IPS DF 4.7 (cell line): ENCODE results near the gene CORO1C.
A peak's percentile ranks its signal among the peaks of the same experiment; 100 is the strongest.

Source experiments
- DNase-seq: peaks from one replicate; pipeline ENCODE4 v3.0.0-alpha.2; 2013; ENCODE audit warnings: low spot score; ENCODE audit errors: extremely low read depth

The CORO1C gene

GRCh38 chr12:108697905-108698304 is 33.4 kb downstream of the CORO1C start:
- DNase-seq: no peak

- no peak for DNase-seq
Measured at GRCh38 chr12:108696996-108697290, 34.4 kb downstream of the CORO1C start.

GRCh38 chr12:108696111-108696995 is 35.0 kb downstream of the CORO1C start:
- no peak for DNase-seq

- no peak for DNase-seq
Measured at GRCh38 chr12:108694812-108695278, 36.5 kb downstream of the CORO1C start.

- no peak for DNase-seq
Measured at GRCh38 chr12:108693751-108694150, 37.6 kb downstream of the CORO1C start.

- DNase-seq: no peak
Measured at GRCh38 chr12:108693186-108693730, 38.1 kb downstream of the CORO1C start.

- DNase-seq: no peak
Measured at GRCh38 chr12:108691998-108692808, 39.1 kb downstream of the CORO1C start.

- DNase-seq: peak; percentile 92
Measured at GRCh38 chr12:108691175-108691997, 39.9 kb downstream of the CORO1C start.

- no peak for DNase-seq
Measured at GRCh38 chr12:108690542-108691174, 40.7 kb downstream of the CORO1C start.

GRCh38 chr12:108690191-108690518 is 41.2 kb downstream of the CORO1C start:
- DNase-seq: no peak

GRCh38 chr12:108689314-108690190 is 41.8 kb downstream of the CORO1C start:
- DNase-seq: no peak

- no peak for DNase-seq
Measured at GRCh38 chr12:108686780-108687179, 44.5 kb downstream of the CORO1C start.

- no peak for DNase-seq
Measured at GRCh38 chr12:108685469-108686260, 45.7 kb downstream of the CORO1C start.

GRCh38 chr12:108683906-108684556 is 47.3 kb downstream of the CORO1C start:
- no peak for DNase-seq

GRCh38 chr12:108681317-108681716 is 50.0 kb downstream of the CORO1C start:
- DNase-seq: no peak

- no peak for DNase-seq
Measured at GRCh38 chr12:108679106-108679681, 52.1 kb downstream of the CORO1C start.

GRCh38 chr12:108678104-108678730 is 53.1 kb downstream of the CORO1C start:
- DNase-seq: no peak

- no peak for DNase-seq
Measured at GRCh38 chr12:108677381-108677780, 53.9 kb downstream of the CORO1C start.
